HG03442 (cell line): ENCODE data around the gene WASL.
"Not testable (repeated sequence)": the region's sequence is repeated elsewhere in the genome, so short reads cannot be mapped to it uniquely, and the experiment has no call there.

Source experiments
- ATAC-seq: cut with Tn5 transposase; IDR thresholded peaks from one replicate; pipeline ENCODE4 v1.9.1; 2021; ENCODE audit warnings: mild to moderate bottlenecking, moderate library complexity; ENCODE audit not compliant: unreplicated experiment

Gene WASL

DNA sequence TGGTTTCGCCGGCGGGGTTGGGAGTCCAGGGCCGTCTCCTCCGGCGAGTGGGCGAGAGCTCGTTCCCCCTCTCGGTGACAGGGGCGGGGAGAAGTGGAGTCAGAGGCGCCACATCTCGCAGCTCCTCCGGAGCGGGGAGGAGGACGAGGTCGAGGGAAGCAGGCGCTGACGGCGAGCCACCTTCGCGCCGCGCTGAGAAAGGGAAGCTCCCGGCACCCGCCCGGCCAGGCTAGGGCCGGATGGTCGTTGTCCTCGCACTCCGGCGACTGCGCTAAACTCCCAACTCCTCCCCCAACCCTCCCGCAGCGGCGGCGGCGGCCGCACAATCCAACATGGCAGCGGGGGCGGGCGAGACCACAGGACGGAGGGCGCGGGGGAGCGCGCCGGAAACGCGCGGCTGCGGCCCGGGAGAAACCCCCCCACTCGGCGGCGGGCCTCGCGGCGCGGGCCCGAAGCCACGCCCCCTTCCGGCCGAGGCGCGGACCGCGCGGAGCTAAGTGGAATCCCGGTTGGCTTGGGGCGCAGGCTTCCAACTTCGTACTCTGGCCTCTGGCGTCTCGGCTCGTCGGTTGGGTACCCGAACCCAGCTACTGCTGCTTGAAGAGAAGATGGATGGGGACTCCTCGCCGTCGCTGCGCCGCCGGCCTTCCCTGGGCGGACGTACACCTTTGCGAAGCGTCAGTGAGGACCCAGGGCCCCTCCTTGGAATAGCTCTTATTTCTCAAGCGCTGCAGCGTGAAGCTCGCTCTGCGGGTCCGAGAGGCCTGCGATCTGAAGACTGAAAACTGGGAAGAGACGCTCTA lies at the start of gene WASL:
TSS of gene WASL (minus strand) at position 270 of the 803 bp plus-strand sequence. CDS start at position 1, 269 bp downstream.
- ATAC-seq, result peak; percentile 74

GRCh38 chr7:123797673-123798531 lies 49.1 kb upstream of the WASL start:
- no peak for ATAC-seq

DNA sequence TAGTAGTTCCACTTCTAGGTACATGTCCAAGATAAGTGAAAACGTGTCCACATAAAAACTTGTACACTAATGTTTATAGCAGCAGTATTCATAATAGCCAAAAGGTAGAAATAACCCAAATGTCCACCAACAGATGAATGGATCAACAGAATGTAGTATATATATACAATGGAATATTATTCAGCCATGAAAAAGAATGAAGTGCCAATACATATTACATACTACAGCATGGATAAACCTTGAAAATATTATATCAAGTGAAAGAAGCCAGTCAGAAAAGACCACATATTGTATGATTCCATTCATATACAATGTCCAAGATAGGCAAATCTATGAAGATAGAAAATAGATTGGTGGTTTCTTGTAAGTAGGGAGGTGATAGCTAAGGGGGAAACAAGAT lies 47.8 kb upstream of the WASL start:
- no peak for ATAC-seq

DNA sequence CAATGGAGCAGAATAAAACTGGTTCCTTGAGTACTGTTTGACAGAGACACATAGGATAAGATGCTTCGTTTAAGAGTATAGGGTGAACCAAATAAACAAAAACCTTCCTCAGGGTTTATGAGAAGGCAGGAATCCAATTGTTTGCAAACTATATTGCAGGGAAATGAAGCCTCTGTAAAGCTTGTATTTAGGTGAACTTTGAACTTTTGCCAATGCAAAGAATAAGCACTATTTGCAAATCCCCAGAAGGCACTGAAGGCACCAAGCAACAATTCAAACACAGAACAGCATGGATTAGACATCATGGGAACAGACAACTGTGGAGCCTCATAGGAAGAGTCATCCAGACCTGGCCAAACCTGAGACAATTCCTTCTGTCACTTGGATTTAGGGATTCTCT lies 47.1 kb upstream of the WASL start:
- no peak for ATAC-seq

DNA sequence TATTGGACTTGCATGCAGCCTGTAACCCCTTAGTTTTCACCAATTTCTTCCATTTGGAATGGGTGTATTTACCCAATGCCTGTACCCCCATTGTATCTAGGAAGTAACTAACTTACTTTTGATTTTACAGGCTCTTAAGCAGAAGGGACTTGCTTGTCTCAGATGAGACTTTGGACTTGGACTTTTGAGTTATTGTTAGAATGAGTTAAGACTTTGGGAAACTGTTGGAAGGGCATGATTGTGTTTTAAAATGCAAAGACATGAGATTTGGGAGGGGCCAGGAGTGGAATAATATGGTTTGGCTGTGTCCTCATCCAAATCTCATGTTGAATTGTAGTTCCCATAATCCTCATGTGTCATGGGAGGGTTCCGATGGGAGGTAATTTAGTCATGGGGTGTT lies 46.3 kb upstream of the WASL start:
- not testable (repeated sequence) for ATAC-seq

DNA sequence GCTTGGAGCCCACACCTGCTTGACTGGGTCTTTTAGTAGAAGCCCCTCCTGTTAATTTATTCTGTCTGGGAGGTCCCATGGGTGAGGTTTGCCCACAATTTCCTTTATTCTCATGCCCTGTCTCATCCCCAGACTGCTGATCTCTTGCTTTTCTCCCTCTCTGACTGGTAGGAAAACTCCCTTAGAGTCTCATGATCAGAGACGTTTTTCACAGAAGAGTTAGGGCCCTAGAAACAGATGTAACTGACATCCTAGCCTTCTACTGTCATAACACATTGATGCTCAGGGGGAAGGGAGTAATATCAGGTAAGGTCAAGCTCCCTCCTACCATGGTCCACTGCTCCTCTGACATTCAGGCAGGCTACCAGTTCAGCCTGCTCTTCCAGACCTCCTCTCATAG lies 43.7 kb upstream of the WASL start:
- peak; percentile 66 for ATAC-seq

- ATAC-seq, result no peak
Observed at GRCh38 chr7:123791001-123791400, 42.2 kb upstream of the WASL start.

GRCh38 chr7:123789817-123790216 lies 41.0 kb upstream of the WASL start:
- no peak for ATAC-seq

DNA sequence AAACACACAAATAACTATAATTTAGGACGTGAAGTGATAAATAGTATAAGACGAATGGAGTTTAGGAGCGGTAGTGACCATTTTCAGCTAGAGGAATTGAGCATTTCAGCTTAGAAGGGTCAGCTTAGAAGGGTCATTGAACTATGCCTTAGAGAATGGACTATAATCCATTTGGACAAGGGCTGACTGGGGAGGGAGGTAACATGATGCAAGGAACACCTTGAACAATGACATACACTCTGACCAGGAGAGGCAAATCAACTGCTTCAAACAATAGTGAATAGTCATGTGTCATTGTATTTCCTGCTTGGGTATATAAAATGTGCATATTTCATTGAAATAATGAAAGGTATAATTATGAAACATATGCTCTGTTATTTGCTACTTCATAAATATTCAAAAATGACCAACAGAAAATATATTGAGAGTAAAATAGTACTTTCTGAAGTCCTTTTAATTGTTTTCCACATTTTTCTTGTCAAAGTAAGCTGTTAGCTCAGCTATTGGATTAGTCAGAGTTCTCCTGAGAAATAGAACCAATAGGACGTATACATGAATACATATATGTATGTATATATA lies 40.5 kb upstream of the WASL start:
- no peak for ATAC-seq

GRCh38 chr7:123788584-123788983 lies 39.8 kb upstream of the WASL start:
- no peak for ATAC-seq

DNA sequence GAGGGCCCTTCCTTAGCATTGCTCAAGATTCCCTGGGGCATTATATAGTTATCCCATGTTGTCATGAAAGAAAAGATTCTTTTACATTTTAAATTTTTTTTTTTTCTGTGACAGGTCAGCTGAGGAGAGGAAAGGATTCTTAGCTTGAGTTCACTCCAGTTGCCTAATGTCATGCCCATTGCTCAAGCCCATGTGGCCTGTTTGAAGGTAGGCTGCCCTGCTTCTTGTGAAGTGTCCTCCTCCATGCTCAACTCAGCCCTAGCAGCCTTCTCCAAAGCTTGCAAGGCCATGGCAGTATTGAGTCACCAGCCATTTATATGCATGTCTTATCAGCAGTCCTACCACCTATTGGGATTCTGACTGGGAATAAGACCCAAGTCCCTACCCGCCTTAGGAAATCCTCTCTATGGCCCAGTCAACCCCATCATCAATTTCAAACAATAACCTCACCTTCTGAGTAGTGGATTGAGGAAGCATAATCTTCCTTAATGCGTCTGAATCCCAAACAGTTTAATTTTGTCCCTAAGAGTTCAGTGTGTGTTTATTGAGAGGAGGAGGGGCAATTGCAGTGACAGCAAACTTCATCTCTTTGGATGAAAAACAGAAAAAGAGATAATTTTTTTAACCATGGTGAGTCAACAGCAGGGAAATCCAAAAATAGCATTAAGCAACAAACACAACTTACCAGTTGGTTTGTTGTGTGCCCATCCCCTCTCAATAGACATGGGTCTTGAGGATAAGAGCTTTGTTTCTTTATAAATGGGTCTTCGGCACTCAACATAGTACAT lies 38.6 kb upstream of the WASL start:
- ATAC-seq, result no peak

- no peak for ATAC-seq
Observed at GRCh38 chr7:123784263-123784662, 35.5 kb upstream of the WASL start.

GRCh38 chr7:123783820-123784219 lies 35.0 kb upstream of the WASL start:
- no peak for ATAC-seq

DNA sequence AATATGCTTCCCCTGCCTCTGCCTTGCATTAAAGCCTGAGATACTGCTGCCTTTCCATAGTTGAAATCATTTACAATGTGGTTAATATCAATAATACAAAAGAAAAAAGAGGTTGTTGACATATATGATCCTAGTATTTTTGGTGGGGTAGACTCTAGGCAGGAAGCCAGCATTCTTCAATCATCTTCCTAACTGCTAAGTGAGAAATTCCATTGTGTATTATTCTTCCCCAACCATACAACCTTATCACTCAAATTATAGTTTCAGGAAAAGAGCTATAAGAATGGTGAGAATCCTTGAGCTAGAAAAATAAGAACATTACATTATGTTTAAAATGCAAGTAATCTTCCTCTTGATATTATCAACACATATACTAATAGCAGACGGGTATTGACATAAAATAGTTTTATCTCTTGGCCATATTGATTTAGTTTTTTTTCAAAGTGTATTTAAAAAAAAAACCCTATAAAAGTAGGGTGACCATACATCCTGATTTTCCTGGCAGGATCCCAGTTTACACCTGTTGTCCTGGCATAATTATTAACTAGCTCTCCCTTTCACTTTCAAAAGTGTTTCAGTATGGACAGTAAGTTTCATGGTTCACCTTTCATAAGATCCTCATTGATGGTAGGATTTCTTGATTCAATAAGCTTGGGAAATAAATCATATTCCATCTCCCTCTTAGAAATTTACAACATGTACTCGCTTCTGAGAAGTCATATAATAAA lies 33.4 kb upstream of the WASL start:
- ATAC-seq, result no peak

DNA sequence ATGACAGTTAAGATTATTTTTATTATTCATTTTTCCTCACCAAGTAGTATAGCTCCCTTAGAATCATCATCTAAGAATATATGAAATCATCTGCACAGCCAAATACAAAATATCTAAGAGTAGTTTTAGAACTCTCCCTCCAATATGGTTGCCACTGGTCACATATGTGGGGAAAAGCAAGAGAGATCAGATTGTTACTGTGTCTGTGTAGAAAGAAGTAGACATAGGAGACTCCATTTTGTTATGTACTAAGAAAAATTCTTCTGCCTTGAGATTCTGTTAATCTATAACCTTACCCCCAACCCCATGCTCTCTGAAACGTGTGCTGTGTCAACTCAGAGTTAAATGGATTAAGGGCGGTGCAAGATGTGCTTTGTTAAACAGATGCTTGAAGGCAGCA lies 31.7 kb upstream of the WASL start:
- ATAC-seq, result not testable (repeated sequence)

DNA sequence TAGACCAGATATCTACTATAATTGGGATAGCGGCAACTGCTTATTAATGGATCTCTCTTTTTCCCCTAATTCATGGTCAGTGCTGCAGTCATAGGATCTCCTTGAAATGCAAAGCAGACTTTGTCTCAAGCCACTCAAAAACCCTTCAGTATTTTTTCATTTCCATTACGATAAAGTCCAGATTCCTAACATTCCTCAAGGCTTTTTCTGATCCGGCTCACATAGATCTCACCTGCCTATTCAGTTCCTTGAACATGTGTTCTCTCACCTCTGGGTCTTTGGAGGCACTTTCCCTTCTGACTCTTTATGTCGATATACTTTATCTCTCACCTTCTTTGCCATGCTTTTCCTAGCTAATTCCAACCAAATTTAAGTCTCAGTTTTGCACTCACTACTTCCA lies 25.7 kb upstream of the WASL start:
- ATAC-seq, result no peak

DNA sequence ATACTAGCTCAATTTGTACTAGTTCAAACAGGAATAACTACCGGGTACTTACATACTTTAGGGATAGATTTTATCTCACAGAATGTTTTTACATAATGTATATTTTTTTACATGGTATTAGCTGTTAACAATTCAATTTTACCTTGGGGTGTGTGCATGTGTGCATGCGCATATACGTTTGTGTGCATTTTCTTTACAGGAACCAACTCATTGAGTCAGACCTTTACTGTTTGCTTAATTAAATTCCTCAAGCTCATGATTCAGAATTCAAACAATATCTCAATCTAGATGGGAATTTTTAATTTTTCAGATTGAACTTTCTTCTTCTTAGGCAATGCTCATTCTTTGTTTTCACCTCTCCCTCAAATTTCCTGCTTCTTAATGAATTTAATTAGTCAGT lies 24.7 kb upstream of the WASL start:
- no peak for ATAC-seq

GRCh38 chr7:123772652-123773051 lies 23.8 kb upstream of the WASL start:
- no peak for ATAC-seq

DNA sequence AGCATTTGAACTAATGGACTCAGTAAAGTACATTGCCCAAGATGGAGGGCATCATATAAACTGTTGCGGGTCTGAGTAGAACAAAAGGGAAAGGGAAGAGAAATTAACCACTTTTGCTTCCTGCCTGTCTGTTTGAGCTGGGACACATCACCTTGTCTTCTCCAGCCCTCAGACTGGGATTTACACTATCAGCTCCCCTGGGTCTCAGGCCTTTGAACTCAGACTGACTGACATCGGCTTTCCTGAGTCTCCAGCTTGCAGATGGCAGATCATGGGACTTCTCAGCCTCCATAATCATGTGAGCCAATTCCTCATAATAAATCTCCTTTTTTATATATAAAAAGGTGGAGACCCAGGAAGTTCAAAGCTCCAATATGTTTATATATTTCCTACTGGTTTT lies 23.0 kb upstream of the WASL start:
- no peak for ATAC-seq

- no peak for ATAC-seq
Observed at GRCh38 chr7:123771256-123771655, 22.5 kb upstream of the WASL start.
